Activated naive CD4-positive, alpha-beta T cell treated with anti-CD3 and anti-CD28 coated beads, Interleukin-2, amount 50 U/mL, for 72 hours (primary cell): ENCODE measurements around the gene F2RL2. TPM values are rescaled to one million over a fixed set of nuclear protein-coding genes. Genes with fewer than 3 reads are reported as not detected.

Experiments
- ATAC-seq, 2 donors: fragments of 150-1000 bp; cut with Tn5 transposase; 2 replicates each; pipeline ENCODE4 v1.10.0; 2021; ENCODE audit warnings: mild to moderate bottlenecking in 2 of 2, moderate library complexity in 2 of 2
- DNase-seq, 2 donors: peaks; one replicate each; pipeline ENCODE4 v3.0.0; 2021 to 2022; ENCODE audit warnings: low spot score in 2 of 2
- H3K27ac Mint-ChIP-seq, 2 donors: one replicate each; pipeline ENCODE4 v1.8.0; 2022; ENCODE audit warnings: mild to moderate bottlenecking in 2 of 2, mixed read lengths in 2 of 2
- H3K36me3 Mint-ChIP-seq, 2 donors: one replicate each; pipeline ENCODE4 v1.8.0; 2022; ENCODE audit warnings: mixed read lengths in 2 of 2
- H3K9me3 Mint-ChIP-seq, 2 donors: one replicate each; pipeline ENCODE4 v1.8.0; 2022; ENCODE audit warnings: mixed read lengths in 2 of 2
- total RNA-seq, 2 donors: library from RNA; stranded (reverse); gene quantifications; one replicate each; pipeline ENCODE4 v1.2.3, GENCODE V29; 2022

The F2RL2 gene
- total RNA-seq, 2 donors from 2014 or later, result not detected

GRCh38 chr5:76576996-76577395, 46.2 kb downstream of the F2RL2 start:
- DNase-seq, result no peak
- Mint-ChIP-seq H3K9me3 (no peaks in the 10 kb centered on the region), H3K27ac (no peak overlapping the region), H3K36me3 (no peaks in the 10 kb centered on the region)
- no peak for ATAC-seq

DNA sequence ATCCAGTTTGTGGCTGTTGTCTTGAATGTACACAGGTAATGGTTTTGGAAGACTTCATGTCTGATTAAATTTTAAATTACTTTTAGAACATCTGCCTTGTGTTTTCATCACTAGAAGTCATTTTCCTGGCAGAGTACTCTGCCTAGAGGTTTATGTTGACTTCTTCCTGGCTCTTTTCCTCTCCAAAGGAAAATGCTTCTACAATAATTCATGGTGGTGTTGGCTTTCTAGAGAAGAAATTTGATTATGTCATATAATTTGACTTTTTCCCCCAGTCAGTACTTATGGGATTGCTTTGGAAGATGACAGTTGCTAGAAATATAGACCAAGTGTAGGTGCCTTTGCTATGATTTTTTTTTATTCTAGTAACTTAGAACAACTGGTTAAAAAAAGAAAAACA, 46.8 kb downstream of the F2RL2 start:
- ATAC-seq (no peak), DNase-seq (no peak)
- H3K9me3 Mint-ChIP-seq, result no peaks in the 10 kb centered on the region
- H3K27ac Mint-ChIP-seq, result no peak overlapping the region
- H3K36me3 Mint-ChIP-seq, result no peaks in the 10 kb centered on the region

GRCh38 chr5:76571559-76571958, 51.6 kb downstream of the F2RL2 start:
- H3K9me3 Mint-ChIP-seq, result no peaks in the 10 kb centered on the region
- ATAC-seq (no peak), DNase-seq (no peak)
- no peak overlapping the region for H3K27ac Mint-ChIP-seq
- H3K36me3 Mint-ChIP-seq, result no peaks in the 10 kb centered on the region

DNA sequence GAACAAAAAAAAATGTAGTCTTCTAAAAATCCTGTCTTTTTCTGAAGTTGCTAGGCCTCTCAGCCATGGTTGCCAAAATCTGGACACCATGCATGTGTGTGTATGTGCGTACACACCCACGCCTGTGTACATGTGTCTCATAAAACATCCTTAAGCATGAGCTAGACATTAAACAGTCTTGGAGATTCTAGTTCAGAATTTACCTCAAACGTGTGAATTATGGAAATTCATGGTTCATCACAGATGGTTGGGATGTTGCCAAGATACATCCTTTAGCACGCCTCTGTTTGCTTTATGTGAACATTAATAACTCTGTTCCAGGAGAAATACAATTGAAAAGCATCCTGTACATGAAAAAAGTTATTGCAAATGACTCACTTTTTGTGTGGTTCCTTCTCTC, 53.0 kb downstream of the F2RL2 start:
- DNase-seq (no peak), ATAC-seq (no peak)
- no peaks in the 10 kb centered on the region for H3K9me3 Mint-ChIP-seq
- H3K36me3 Mint-ChIP-seq, result peaks cover 0 to 8% of the 10 kb centered on the region in 2 donors
- no peak overlapping the region for H3K27ac Mint-ChIP-seq

Other genes starting within 250 kb of the F2RL2 start
- gene IQGAP2, start 220.1 kb downstream of the F2RL2 start, total RNA-seq, result 10 to 100 TPM; 42.4 to 62.0 TPM
- 1 to 10 TPM in 1 of 2 donors, under 1 TPM in 1; 0.89 to 5.8 TPM for gene F2R, start 92.7 kb upstream of the F2RL2 start, total RNA-seq
- gene F2RL1, start 195.6 kb upstream of the F2RL2 start, total RNA-seq, result 1 to 10 TPM in 1 of 2 donors, under 1 TPM in 1; 0.46 to 2.0 TPM
- 1 to 10 TPM in 1 of 2 donors, under 1 TPM in 1; 0.75 to 4.1 TPM for gene S100Z, start 226.6 kb upstream of the F2RL2 start, total RNA-seq